Heart left ventricle (tissue), 13 donors: Measurements from ENCODE around the gene WIPF2.

Source experiments
- CTCF ChIP-seq, 12 donors: fragments of 200-600 bp; sonication (generic) in 4 of 12; IDR thresholded peaks; one replicate each; pipeline versions ENCODE4 v1.5.0 to v1.8.0; 2018 to 2022; ENCODE audit warnings: antibody characterized with exemption in 12 of 12, mild to moderate bottlenecking in 5 of 12
- POLR2A ChIP-seq, 2 donors: fragments of 450-650 bp; IDR thresholded peaks; one replicate each; pipeline ENCODE4 v1.6.1; 2017; ENCODE audit warnings: antibody characterized with exemption in 2 of 2, mild to moderate bottlenecking in 2 of 2, moderate library complexity in 2 of 2
- donor health status: ischemic (EF 13 %, LVEDD 7.1; RV severe dilation, severe dysfunction).
- donor health status: DM: no; HTN: yes; CAD: no.
- donor health status: DM: no; HTN: no; CAD: no.
- donor health status: ischemic (EF 25% LVEDD 6.9; RV normal size, moderate dysfunction).
- donor health status: ischemic (EF 25% LVEDD 5.7; RV mildly dilated, moderate dysfunction).
- donor health status: ischemic (EF 35%, LVEDD 5.7; RV mildly dilated, moderate dysfunction).
- donor health status: nonischemic (EF 11% LVEDD 7.7; RV severe dilation, severe dysfunction).
- donor health status: DM: yes; HTN: yes; CAD: no.
- donor health status: PGD.
- donor health status: ischemic (EF 29% LVEDD 5.4; RV normal size, mild dysfunction).
- donor health status: nonischemic (EF 23%, LVEDD 6.1; RV moderate dilation, normal function).

DNA sequence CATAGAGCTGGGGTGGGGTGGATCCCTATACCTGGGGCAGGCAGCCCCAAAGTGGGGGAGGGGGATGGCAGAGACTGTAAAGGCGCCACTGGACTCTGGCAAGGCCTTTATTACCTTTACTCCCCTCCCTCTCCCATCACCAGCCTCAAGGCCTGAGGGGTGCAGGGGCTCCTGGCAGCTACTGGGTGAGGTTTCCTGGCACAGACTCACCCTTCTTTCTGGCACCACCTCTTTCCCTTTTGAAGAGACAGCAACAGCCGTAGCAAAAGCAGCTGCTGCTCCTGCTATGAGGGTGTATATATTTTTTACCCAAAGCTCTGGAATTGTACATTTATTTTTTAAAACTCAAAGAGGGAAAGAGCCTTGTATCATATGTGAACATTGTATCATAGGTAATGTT is 24.3 kb upstream of the WIPF2 start:
- no peak for TF ChIP-seq CTCF (IDR thresholded peaks at IDR 0.05)
- no peak for TF ChIP-seq POLR2A (IDR thresholded peaks at IDR 0.05)
